Hematopoietic multipotent progenitor cell treated with erythropoietin and hydrocortisone succinate and interleukin-3 and kit ligand, for 6 days (in vitro differentiated cells): ENCODE measurements around the gene PYGB.
"Not testable (repeated sequence)": the region's sequence is repeated elsewhere in the genome, so short reads cannot be mapped to it uniquely, and the experiment has no call there.

Experiments used
- DNase-seq: peaks from one replicate; pipeline ENCODE4 v3.0.0-alpha.2; 2015

Gene PYGB

DNA sequence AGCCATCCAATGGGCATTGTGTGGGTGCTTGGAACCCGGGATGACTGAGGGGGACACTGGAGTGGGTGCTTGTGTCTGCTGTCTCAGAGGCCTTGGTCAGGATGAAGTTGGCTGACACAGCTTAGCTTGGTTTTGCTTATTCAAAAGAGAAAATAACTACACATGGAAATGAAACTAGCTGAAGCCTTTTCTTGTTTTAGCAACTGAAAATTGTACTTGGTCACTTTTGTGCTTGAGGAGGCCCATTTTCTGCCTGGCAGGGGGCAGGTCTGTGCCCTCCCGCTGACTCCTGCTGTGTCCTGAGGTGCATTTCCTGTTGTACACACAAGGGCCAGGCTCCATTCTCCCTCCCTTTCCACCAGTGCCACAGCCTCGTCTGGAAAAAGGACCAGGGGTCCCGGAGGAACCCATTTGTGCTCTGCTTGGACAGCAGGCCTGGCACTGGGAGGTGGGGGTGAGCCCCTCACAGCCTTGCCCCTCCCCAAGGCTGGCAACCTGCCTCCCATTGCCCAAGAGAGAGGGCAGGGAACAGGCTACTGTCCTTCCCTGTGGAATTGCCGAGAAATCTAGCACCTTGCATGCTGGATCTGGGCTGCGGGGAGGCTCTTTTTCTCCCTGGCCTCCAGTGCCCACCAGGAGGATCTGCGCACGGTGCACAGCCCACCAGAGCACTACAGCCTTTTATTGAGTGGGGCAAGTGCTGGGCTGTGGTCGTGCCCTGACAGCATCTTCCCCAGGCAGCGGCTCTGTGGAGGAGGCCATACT is 49.4 kb downstream of the PYGB start:
- no peak for DNase-seq

GRCh38 chr20:25299806-25300205 is 51.9 kb downstream of the PYGB start:
- DNase-seq, result no peak

- no peak for DNase-seq
Observed at GRCh38 chr20:25300496-25301170, 52.7 kb downstream of the PYGB start.

DNA sequence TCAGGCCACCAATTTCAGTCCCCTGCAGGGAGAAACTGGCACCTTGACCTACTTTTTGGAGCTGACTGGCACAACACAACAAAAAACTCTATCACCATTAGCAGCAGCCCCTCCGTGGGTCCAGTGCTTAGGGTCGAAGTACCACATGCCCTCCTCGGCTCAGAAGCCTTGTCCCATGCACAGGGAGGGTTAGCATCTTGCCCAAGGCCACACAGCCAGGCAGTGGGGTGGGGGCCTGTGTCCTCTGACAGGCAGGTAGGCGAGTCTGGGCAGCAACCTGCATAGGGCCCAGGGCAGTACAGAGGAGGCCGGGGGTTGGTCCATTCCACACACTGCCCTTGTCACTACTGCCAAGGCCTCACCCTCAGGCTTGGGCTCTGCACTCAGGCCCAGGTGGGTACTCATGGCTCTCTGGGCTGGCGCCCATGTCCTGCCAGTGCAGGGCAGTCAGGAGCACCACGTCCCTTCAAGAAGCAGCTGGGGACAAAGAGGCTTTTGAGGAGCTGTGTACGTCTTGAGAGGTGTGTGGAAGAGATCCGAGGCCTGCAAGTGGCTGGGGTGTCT is 53.6 kb downstream of the PYGB start:
- DNase-seq, result no peak

DNA sequence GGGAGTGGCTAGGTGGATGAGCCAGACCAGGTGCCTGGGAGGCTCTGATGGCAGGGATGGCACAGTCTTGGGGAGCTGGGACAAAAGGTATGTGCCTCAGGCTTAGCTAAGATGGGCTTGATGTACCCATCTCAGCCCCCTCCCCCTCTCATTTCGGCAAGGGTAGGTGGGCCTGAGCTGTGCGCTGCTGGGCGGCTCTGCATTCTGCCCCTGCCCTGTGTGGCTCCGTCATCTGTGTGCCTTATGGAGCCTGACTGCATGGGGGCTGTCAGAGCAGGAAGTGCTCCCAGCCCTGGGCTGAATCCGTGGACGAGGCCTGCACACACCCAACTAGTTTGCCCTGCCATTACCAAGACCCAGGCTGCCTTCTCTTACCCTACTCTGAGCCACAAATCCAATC is 54.7 kb downstream of the PYGB start:
- no peak for DNase-seq

DNA sequence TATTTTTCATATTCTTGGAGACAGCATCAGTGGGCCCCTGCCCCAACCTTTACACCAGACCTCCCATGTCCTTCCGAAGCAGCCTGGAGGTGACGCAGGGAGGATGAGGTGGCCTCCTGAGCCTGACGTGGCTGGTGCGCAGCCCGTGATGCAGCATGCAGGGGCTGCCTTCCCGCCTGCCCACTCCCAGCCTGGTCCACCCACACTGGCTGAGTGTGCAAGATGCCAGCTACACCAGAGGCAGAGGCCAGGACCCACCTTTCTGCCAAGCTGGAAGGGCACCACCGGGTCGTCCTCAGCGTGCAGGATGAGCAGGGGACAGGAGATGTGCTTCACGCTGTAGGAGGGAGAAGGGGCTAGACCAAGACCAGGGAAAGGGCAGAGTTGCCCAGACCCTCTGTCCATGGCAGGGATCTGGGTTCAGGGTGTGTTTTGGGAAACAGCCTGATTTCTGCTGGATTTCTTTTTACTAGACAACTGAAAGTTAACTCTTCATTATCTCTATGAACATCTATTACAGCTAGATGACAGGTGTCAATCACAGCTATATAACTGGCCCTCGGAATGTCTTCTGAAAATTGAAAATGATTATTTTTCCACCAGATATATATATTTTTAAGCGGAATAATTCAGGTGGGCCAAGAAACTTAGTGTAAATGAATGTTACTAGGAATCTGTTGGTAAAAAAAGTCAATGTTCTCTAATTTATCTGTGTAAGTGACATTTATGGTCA is 55.6 kb downstream of the PYGB start:
- no peak for DNase-seq

GRCh38 chr20:25304025-25304549 is 56.2 kb downstream of the PYGB start:
- DNase-seq, result no peak

DNA sequence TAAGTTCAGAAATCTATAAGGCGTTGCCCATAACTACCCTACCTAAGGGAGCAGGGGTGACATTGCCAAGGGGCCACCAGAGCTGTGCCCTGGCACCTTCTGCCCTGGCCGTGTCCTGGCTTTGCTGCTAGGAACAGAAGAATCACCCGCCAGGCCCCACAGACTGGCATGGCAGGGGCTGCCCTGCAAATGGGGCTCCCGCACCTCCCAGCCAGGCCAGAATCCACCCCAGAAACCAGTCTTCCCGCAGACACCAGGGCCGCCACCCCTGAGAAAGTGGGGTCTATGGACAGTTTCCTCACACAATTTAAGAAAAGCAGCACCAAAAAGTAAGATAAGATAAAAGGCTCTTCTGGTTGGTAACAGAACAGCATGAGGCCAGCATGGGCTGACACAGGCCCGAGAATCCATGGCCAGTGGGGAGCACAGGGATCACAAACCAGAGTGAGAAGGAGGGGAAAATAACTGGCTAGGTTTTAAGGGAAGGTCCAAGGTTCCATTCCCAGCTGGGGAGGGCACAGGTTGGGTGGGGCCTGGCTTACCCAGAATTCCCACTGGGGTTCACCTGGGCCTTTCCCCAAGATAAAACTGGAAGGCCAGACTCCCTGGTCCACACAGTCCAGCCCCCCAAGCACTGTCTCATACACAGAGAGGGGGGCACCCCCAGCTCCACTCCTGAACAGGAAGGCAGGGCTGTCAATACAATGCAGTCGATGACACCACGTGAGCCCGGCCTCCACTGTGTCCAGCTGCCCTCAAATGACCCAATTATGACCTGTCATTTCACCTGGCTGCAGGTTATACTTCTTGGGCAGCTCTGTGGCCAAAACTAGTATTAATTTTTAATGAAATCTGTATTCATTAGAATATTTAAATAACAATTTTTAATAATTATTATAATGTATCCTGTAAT is 59.4 kb downstream of the PYGB start:
- no peak for DNase-seq

GRCh38 chr20:25308083-25308491 is 60.2 kb downstream of the PYGB start:
- no peak for DNase-seq

DNA sequence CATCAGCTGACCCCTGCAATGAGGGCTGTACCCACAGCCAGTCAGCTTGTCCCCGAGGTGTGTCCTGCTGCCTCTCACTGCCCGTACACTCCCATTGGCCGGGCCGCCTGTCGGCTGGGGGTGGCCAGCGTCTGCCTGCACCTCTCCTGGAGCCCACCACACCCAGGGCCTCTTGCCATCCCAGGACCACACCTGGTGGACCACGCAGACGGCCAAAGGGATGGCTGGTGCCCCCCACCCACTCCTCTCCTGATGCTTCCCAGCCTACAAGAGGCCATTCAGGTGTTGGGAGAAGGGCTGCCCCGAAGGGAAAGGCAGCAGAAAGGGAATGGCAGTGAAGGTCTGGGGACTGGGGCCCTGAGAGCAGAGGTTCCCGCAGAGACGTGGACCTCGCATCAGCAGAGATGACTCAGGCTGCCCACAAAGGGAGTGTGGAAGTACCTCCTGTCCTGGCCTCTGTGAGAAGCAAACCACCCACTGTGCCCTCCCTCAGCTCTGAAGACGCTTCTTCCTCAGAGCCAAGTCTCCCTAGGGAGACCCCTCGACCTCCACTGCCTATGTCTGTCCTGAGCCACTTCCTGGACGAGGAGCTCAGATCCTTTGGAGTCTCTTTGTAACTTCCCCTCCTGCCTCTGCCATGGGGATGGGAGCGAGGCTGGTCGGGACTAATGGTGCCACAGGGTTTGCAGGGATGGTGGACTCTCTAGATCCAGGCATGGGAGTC is 60.9 kb downstream of the PYGB start:
- no peak for DNase-seq

GRCh38 chr20:25309395-25310267 is 61.7 kb downstream of the PYGB start:
- peak; percentile 35 for DNase-seq

- DNase-seq, result peak; percentile 81
Observed at GRCh38 chr20:25310268-25310920, 62.5 kb downstream of the PYGB start.

DNA sequence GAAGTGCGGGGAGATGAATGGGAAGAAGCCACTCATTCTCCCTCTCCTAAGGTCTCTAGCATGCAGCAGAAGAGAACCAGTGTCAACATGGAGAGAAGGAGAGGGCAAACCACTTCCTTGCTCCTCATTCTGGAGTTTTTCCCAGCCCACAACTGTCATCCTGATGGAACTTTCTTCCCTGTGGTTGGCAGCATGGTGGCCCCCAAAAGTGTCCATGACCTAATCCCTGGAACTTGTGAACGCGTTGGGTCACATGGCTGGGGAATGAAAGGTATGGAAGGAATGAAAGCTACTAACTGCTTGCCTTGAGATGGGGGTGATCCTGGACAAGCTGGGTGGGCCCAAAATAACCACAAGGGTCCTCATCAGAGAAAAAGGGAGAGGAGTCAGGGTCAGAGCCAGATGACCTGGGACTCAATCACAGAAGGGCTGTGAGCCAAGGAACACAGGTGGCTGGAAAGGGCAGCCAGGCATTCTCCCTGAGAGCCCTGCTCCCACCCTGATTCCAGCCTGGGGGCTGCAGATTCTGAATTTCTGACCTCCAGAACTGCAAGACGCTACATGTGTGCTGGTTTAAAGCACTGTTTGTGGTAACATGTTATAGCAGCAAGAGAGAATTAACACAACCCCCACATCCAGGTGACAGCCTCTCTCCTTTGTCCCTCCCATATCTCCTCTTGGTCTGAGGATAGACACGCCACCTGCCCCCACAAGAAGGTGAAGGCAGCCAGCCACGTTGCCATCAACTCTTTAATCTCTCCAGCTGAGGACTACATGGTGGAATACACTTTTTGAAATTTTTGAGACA is 63.2 kb downstream of the PYGB start:
- DNase-seq, result no peak

GRCh38 chr20:25312716-25313115 is 64.8 kb downstream of the PYGB start:
- not testable (repeated sequence) for DNase-seq

- no peak for DNase-seq
Observed at GRCh38 chr20:25313593-25313992, 65.7 kb downstream of the PYGB start.

GRCh38 chr20:25314497-25315417 is 66.9 kb downstream of the PYGB start:
- no peak for DNase-seq

DNA sequence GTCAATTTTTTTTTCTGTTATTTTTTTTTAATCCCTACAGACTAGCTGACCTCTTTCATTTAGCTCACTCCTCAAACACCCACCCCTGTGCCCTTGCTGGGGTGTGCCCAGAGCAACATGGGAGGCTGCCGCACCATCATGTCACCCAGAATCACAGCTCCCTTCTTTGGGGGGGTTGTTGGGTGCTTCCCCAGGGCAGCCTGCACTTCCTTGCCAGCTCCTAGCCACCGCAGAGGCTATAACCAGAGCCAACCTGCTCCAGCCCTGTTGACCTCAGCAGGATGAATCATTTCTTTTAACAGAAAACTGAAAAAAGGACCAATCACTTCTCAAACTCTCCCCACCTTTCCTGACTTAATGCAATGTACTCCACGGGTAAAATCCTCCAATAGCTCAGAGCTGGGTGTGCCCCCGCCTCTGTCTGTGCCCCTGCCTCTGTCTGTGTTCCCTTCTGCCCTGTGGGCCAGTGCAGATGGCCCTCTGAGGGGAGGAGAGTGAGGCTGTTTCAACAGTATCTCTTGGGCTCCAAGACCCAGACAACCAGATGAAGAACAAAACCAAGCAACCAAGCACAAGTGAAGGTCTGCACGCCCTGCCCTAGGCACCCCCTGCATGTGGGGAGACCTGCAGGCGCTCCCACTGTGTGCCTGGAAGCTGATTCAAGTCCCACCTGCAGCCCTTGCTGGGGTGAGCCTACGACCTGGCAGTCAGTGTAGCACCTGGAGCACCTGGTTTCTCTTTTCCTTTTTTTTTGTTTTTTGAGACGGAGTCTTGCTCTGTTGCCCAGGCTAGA is 67.7 kb downstream of the PYGB start:
- no peak for DNase-seq
